ENCODE results near the gene KCNH1. TPM values are rescaled to one million over a fixed set of nuclear protein-coding genes. Genes with fewer than 3 reads are reported as not detected.

Gene KCNH1
- total and polyA plus RNA-seq, 7 donors: 0.10 to 0.22 (median 0.17) TPM

- H3K27ac ChIP-seq: no peak overlapping the region
- H3K9me3 ChIP-seq: no peaks in the 10 kb centered on the region
- WGBS, 3 donors: 35 to 44% (median 42%) methylated on average over 2 of the region's 2 CpGs
- no peak for ATAC-seq
- no peak for TF ChIP-seq CTCF (IDR thresholded peaks at IDR 0.05)
- H3K4me3 ChIP-seq: no peak overlapping the region
- H3K4me1 ChIP-seq: no peaks in the 10 kb centered on the region
- H3K36me3 ChIP-seq (ENCODE audit: insufficient read depth in 1 of 2, low read depth in 1 of 2): no peaks in the 10 kb centered on the region
- no peaks in the 10 kb centered on the region for H3K27me3 ChIP-seq (ENCODE audit: insufficient read depth in 3 of 3, low read length in 2 of 3)
- no peak for DNase-seq
- intact Hi-C loops (cut with DNase I): no loop called here
Observed at GRCh38 chr1:211095381-211095780, 38.6 kb downstream of the KCNH1 start.

- H3K4me1 ChIP-seq: no peaks in the 10 kb centered on the region
- ATAC-seq (no peak), DNase-seq (no peak)
- intact Hi-C loops (cut with DNase I): no loop called here
- no peaks in the 10 kb centered on the region for H3K9me3 ChIP-seq
- no peaks in the 10 kb centered on the region for H3K27me3 ChIP-seq (ENCODE audit: insufficient read depth in 3 of 3, low read length in 2 of 3)
- no peak for TF ChIP-seq CTCF (IDR thresholded peaks at IDR 0.05)
- 87 to 89% (median 88%) methylated on average over 5 of the region's 5 CpGs for WGBS, 3 donors
- H3K4me3 ChIP-seq: no peak overlapping the region
- no peaks in the 10 kb centered on the region for H3K36me3 ChIP-seq (ENCODE audit: insufficient read depth in 1 of 2, low read depth in 1 of 2)
- no peak overlapping the region for H3K27ac ChIP-seq
Observed at GRCh38 chr1:211092955-211093354, 41.0 kb downstream of the KCNH1 start.

DNA sequence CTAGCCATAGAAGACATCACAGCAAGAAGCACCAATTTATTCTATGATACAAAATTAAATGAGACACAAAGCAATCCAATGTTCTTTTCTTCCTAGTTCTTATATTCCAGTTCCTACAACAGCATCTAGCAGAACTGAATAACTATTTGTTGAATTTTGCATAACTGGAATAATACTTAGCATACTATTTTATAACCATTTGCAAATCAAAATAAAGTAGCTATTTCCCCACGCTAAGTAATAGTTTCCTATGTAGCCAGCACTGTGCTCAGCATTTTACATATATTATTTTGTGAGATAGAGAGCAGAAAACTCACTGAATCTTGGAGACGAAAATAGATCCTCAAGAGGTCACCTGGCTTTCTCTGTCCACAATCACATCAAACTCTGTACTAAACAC, 42.1 kb downstream of the KCNH1 start:
- Histone ChIP-seq H3K9me3 (no peaks in the 10 kb centered on the region), H3K4me3 (no peak overlapping the region), H3K36me3 (ENCODE audit: insufficient read depth in 1 of 2, low read depth in 1 of 2) (no peaks in the 10 kb centered on the region), H3K27me3 (ENCODE audit: insufficient read depth in 3 of 3, low read length in 2 of 3) (no peaks in the 10 kb centered on the region), H3K27ac (no peak overlapping the region), H3K4me1 (no peaks in the 10 kb centered on the region)
- intact Hi-C loops (cut with DNase I): no loop called here
- no peak for TF ChIP-seq CTCF (IDR thresholded peaks at IDR 0.05)
- ATAC-seq: no peak
- no peak for DNase-seq
- WGBS, 3 donors: 75 to 80% (median 77%) methylated on average over 2 of the region's 2 CpGs

DNA sequence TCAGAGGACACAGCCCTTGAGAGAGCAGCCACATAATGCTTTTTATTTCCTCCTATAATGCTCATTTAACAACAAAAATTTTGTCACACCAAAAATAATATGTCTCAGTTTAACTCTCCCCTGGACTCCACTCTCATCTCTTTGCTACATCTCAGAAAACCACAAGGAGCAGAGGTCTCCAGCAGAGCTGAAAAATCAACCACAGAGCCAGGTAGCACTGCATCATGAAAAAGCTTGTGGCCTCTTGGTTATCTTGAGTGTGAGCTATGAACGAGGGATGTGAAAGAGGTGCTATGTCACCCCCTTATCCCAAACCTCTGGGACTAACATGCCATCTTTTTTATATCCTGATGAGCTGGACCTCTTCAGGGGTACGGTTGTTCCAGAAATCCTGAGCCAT, 44.4 kb downstream of the KCNH1 start:
- WGBS, 3 donors: 46 to 85% (median 65%) methylated on average over 2 of the region's 2 CpGs
- no peak for TF ChIP-seq CTCF (IDR thresholded peaks at IDR 0.05)
- DNase-seq (no peak), ATAC-seq (no peak)
- Histone ChIP-seq H3K4me3 (no peak overlapping the region), H3K4me1 (no peaks in the 10 kb centered on the region), H3K36me3 (ENCODE audit: insufficient read depth in 1 of 2, low read depth in 1 of 2) (no peaks in the 10 kb centered on the region), H3K27ac (no peak overlapping the region), H3K9me3 (no peaks in the 10 kb centered on the region), H3K27me3 (ENCODE audit: insufficient read depth in 3 of 3, low read length in 2 of 3) (no peaks in the 10 kb centered on the region)
- intact Hi-C loops (cut with DNase I): no loop called here

DNA sequence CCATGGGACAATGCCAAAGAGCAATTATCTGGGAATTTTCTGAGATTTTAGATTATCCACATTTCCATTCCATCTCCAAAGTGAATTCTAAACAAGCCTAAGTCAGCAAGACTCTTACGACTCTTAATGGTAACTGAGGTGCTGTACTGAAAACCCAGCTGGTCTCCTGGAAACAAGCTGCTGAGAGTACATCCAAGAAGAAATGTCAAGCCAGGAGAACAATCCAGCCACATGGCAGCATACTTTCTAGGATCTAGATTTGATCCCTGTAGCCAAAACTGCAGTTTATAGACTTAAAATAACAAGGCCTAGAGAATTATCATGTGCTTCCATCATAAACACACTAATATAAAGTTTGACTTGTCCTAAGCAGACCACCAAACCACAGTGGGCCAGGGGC, 45.8 kb downstream of the KCNH1 start:
- H3K9me3 ChIP-seq: no peaks in the 10 kb centered on the region
- no peaks in the 10 kb centered on the region for H3K27me3 ChIP-seq (ENCODE audit: insufficient read depth in 3 of 3, low read length in 2 of 3)
- no peak for TF ChIP-seq CTCF (IDR thresholded peaks at IDR 0.05)
- no peak overlapping the region for H3K27ac ChIP-seq
- 38 to 48% (median 41%) methylated on average over 1 of the region's 1 CpG for WGBS, 3 donors
- no peak for ATAC-seq
- intact Hi-C loops (cut with DNase I): no loop called here
- no peak overlapping the region for H3K4me3 ChIP-seq
- no peaks in the 10 kb centered on the region for H3K36me3 ChIP-seq (ENCODE audit: insufficient read depth in 1 of 2, low read depth in 1 of 2)
- no peak for DNase-seq
- no peaks in the 10 kb centered on the region for H3K4me1 ChIP-seq

Measured in psoas muscle (tissue), 8 donors.